Measurements from ENCODE around the gene SLAMF6.

- TF ChIP-seq CTCF (IDR thresholded peaks at IDR 0.05; ENCODE audit: low read depth, low read length, missing input control) (no peak), SP1 (IDR thresholded peaks at IDR 0.05) (no peak), REST (IDR thresholded peaks at IDR 0.05) (no peak), TAF1 (conservative IDR thresholded peaks at IDR 0.05) (no peak), ATF3 (IDR thresholded peaks at IDR 0.05) (no peak), HNF4G (IDR thresholded peaks at IDR 0.05) (no peak), NR2F2 (IDR thresholded peaks at IDR 0.05) (no peak)
These were observed 36.6 kb downstream of the SLAMF6 start for GRCh38 chr1:160486453-160486852.

All from liver (tissue), 3 donors.